Lung (tissue), 12 donors: ENCODE data around the gene GPD2. TPM values are rescaled to one million over a fixed set of nuclear protein-coding genes. Genes with fewer than 3 reads are reported as not detected.

ENCODE experiments used
- ATAC-seq: fragments of 200-7000 bp; cut with Tn5 transposase; one replicate; pipeline ENCODE4 v1.9.1; 2020; ENCODE audit warnings: moderate number of reproducible peaks; ENCODE audit not compliant: insufficient read depth, low FRiP score
- DNase-seq, 3 donors: peaks; one replicate each; pipeline ENCODE4 v3.0.0-alpha.2; 2013 to 2017
- H3K27ac ChIP-seq, 2 donors: one replicate each; pipeline ENCODE4 v1.5.1; 2013; ENCODE audit warnings: mild to moderate bottlenecking in 2 of 2, moderate library complexity in 2 of 2, control low read depth in 1 of 2, inconsistent platforms in 1 of 2, low read depth in 1 of 2, low read length in 1 of 2
- H3K27me3 ChIP-seq, 3 donors: one replicate each; pipeline ENCODE4 v1.5.1; 2013; ENCODE audit warnings: low read length in 2 of 3; ENCODE audit not compliant: control insufficient read depth in 3 of 3, insufficient read depth in 3 of 3
- H3K36me3 ChIP-seq, 4 donors: one replicate each; pipeline ENCODE4 v1.5.1; 2013; ENCODE audit warnings: low read length in 4 of 4, mild to moderate bottlenecking in 1 of 4, moderate library complexity in 1 of 4; ENCODE audit not compliant: control insufficient read depth in 4 of 4, insufficient read depth in 4 of 4
- H3K4me1 ChIP-seq, 5 donors: one replicate each; pipeline ENCODE4 v1.5.1; 2013; ENCODE audit warnings: low read length in 5 of 5, mild to moderate bottlenecking in 2 of 5, moderate library complexity in 1 of 5; ENCODE audit not compliant: control insufficient read depth in 5 of 5, insufficient read depth in 5 of 5
- H3K4me3 ChIP-seq: one replicate; pipeline ENCODE4 v1.5.1; 2013; ENCODE audit warnings: mild to moderate bottlenecking, control low read depth, moderate library complexity
- H3K9ac ChIP-seq, 2 donors: one replicate each; pipeline ENCODE4 v1.5.1; 2013; ENCODE audit warnings: low read length in 2 of 2, control low read depth in 1 of 2; ENCODE audit not compliant: insufficient read depth in 1 of 2
- H3K9me3 ChIP-seq, 4 donors: one replicate each; pipeline ENCODE4 v1.5.1; 2013; ENCODE audit warnings: low read length in 3 of 4, mild to moderate bottlenecking in 1 of 4, moderate library complexity in 1 of 4; ENCODE audit not compliant: control insufficient read depth in 4 of 4, insufficient read depth in 3 of 4
- CTCF ChIP-seq: IDR thresholded peaks from 2 replicates; pipeline ENCODE4 v1.5.1; 2012; ENCODE audit warnings: mild to moderate bottlenecking; ENCODE audit errors: control extremely low read depth, extremely low read depth
- WGBS, 2 donors: extraction: QIAGEN DNeasy Blood & Tissue Kit; methylation state at CpG; one replicate each; pipeline ENCODE4 v1.1.7; 2013; 5-methylcytosine and 5-hydroxymethylcytosine counted together
- polyA plus RNA-seq, 2 donors: library from polyadenylated mRNA; stranded (reverse); fragments of 200-250 nt; gene quantifications; one replicate each; pipeline ENCODE4 v1.2.1, GENCODE V29; 2013
- total RNA-seq, 2 donors: library from RNA; depleted of rRNA in 1 of 2; stranded (reverse); fragments of >200 nt in 1 of 2; gene quantifications; one replicate each; pipeline ENCODE4 v1.2.1, GENCODE V29; 2014 to 2021
- donor health status: control.
- donor health status: control.
- donor health status: Bipolar disorder and iron deficiency.
- donor health status: healthy.
- donor health status: DM: yes; HTN: yes; CAD: no.

GPD2 gene
- total and polyA plus RNA-seq, 4 donors: 8.1 to 50.4 (median 28.9) TPM

- Histone ChIP-seq H3K4me3 (no peak overlapping the region), H3K9ac (no peak overlapping the region), H3K27me3 (no peaks in the 10 kb centered on the region), H3K9me3 (no peaks in the 10 kb centered on the region), H3K36me3 (peaks cover 0 to 6% (median 3%) of the 10 kb centered on the region in 4 donors), H3K27ac (no peak overlapping the region), H3K4me1 (peaks cover 3 to 24% (median 6%) of the 10 kb centered on the region in 5 donors)
- ATAC-seq: no peak
- DNase-seq: no peak
- TF ChIP-seq CTCF: no peak
These were observed 36.5 kb downstream of the GPD2 start for GRCh38 chr2:156472686-156473085.

- no peak for ATAC-seq
- Histone ChIP-seq H3K36me3 (peaks cover 0 to 6% (median 3%) of the 10 kb centered on the region in 4 donors), H3K9me3 (no peaks in the 10 kb centered on the region), H3K4me3 (no peak overlapping the region), H3K4me1 (peaks cover 0 to 23% (median 5%) of the 10 kb centered on the region in 5 donors), H3K27ac (no peak overlapping the region), H3K27me3 (no peaks in the 10 kb centered on the region), H3K9ac (no peak overlapping the region)
- no peak for TF ChIP-seq CTCF
- WGBS, 2 donors: 91% methylated on average over 1 of the region's 1 CpG
- no peak for DNase-seq
These were observed 37.3 kb downstream of the GPD2 start for GRCh38 chr2:156473445-156473844.

GRCh38 chr2:156474401-156474800 lies 38.2 kb downstream of the GPD2 start:
- Histone ChIP-seq H3K9me3 (no peaks in the 10 kb centered on the region), H3K27ac (no peak overlapping the region), H3K36me3 (peaks cover 0 to 6% (median 4%) of the 10 kb centered on the region in 4 donors), H3K27me3 (no peaks in the 10 kb centered on the region), H3K9ac (no peak overlapping the region), H3K4me3 (no peak overlapping the region), H3K4me1 (peaks cover 0 to 23% (median 5%) of the 10 kb centered on the region in 5 donors)
- TF ChIP-seq CTCF: no peak
- ATAC-seq (no peak), DNase-seq (no peak)
- 69 to 88% methylated on average over 3 of the region's 3 CpGs for WGBS, 2 donors
